ENCODE measurements around the gene UPK1B.
"Not testable (repeated sequence)": the region's sequence is repeated elsewhere in the genome, so short reads cannot be mapped to it uniquely, and the experiment has no call there.

UPK1B gene

GRCh38 chr3:119227070-119227850, 53.9 kb downstream of the UPK1B start:
- DNase-seq, result no peak

- no peak for DNase-seq
Observed at GRCh38 chr3:119228373-119229145, 55.2 kb downstream of the UPK1B start.

GRCh38 chr3:119229190-119229589, 55.8 kb downstream of the UPK1B start:
- DNase-seq, result no peak

- DNase-seq, result no peak
Observed at GRCh38 chr3:119230071-119230470, 56.7 kb downstream of the UPK1B start.

- no peak for DNase-seq
Observed at GRCh38 chr3:119230745-119231144, 57.3 kb downstream of the UPK1B start.

- no peak for DNase-seq
Observed at GRCh38 chr3:119234610-119235009, 61.2 kb downstream of the UPK1B start.

- no peak for DNase-seq
Observed at GRCh38 chr3:119235151-119235550, 61.8 kb downstream of the UPK1B start.

- no peak for DNase-seq
Observed at GRCh38 chr3:119236756-119237155, 63.4 kb downstream of the UPK1B start.

- no peak for DNase-seq
Observed at GRCh38 chr3:119237299-119237698, 63.9 kb downstream of the UPK1B start.

GRCh38 chr3:119238363-119238762, 65.0 kb downstream of the UPK1B start:
- no peak for DNase-seq

- no peak for DNase-seq
Observed at GRCh38 chr3:119239206-119239820, 65.9 kb downstream of the UPK1B start.

GRCh38 chr3:119240101-119240590, 66.7 kb downstream of the UPK1B start:
- no peak for DNase-seq

GRCh38 chr3:119240591-119241434, 67.4 kb downstream of the UPK1B start, which contains the start of gene B4GALT4:
Gene B4GALT4, minus strand, starts transcription at chr3:119240878. Its CDS starts 10,779 bp downstream, at chr3:119230099.
- peak; percentile 82 for DNase-seq

GRCh38 chr3:119242387-119243057, 69.1 kb downstream of the UPK1B start:
- not testable (repeated sequence) for DNase-seq

- not testable (repeated sequence) for DNase-seq
Observed at GRCh38 chr3:119243058-119243529, 69.7 kb downstream of the UPK1B start.

GRCh38 chr3:119243712-119244111, 70.3 kb downstream of the UPK1B start:
- no peak for DNase-seq

- DNase-seq, result no peak
Observed at GRCh38 chr3:119245778-119246177, 72.4 kb downstream of the UPK1B start.
